Suprapubic skin (tissue), 4 donors: ENCODE results near the gene COL4A1.

Experiments used
- POLR2A ChIP-seq, 2 donors: fragments of 450-650 bp; IDR thresholded peaks; one replicate each; pipeline ENCODE4 v1.6.1; 2017; ENCODE audit warnings: antibody characterized with exemption in 2 of 2, mild to moderate bottlenecking in 2 of 2, moderate library complexity in 2 of 2
- POLR2AphosphoS5 ChIP-seq, 3 donors: sonication (generic); formaldehyde crosslinking; IDR thresholded peaks; one replicate each; pipeline ENCODE4 v1.6.1; 2017; ENCODE audit warnings: antibody characterized with exemption in 3 of 3

GRCh38 chr13:110236431-110236830 is 70.5 kb downstream of the COL4A1 start:
- TF ChIP-seq POLR2A (IDR thresholded peaks at IDR 0.05): no peak
- no peak for TF ChIP-seq POLR2AphosphoS5 (IDR thresholded peaks at IDR 0.05)
